ENCODE data around the gene LHPP.

DNA sequence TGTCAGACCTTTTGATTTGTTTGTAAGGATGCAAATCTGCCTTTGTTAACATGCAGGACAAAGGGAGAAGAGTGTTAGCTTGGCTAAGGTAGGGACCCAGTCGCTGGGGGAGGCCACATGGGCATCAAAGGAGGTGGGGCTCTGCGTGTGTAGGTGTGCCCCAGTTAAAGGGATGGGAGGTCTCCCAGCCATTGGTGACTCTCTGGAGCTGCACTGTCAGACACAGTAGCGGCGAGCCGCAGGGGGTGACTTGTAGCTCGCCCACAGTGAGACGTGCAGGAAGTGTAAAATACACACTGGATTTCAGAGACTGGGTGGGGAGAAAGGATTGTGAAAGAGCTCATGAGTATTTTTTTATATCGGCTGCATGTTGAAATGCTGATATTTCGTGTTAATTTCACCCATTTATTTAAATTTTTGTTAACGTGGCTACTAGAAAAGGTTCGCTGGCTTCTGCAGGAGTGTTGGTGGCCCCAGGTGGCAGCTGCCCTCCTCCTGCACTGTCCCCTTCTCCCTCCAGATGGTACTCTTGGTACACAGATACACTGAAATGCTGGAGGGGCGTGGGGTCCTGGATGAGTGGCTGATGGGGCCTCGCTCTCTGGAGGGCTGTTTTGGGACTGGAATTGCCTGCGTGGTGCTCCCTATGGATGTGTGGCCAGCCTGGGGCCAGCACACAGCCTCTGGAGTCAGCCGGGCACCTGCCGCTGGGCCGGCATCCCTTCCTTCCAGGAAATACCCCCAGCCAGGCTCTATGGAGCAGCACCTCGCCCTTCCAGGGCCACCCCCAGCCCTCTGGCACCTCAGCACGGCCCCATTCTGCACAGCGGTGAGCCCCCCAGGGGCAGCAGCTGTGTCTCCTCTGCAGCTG lies 59.2 kb downstream of the LHPP start:
- TF ChIP-seq CSRNP3 (CRISPR knock-in tag; IDR thresholded peaks at IDR 0.05) (no peak), ZFP30 (CRISPR knock-in tag; IDR thresholded peaks at IDR 0.05) (no peak), OSR1 (CRISPR knock-in tag; IDR thresholded peaks at IDR 0.05) (no peak), ZNF8 (CRISPR knock-in tag; IDR thresholded peaks at IDR 0.05) (no peak), TCF4 (CRISPR knock-in tag; IDR thresholded peaks at IDR 0.05; ENCODE audit: borderline replicate concordance) (no peak), ZFP3 (CRISPR knock-in tag; IDR thresholded peaks at IDR 0.05) (no peak), CSDC2 (CRISPR knock-in tag; IDR thresholded peaks at IDR 0.05) (no peak), RARB (CRISPR knock-in tag; IDR thresholded peaks at IDR 0.05) (no peak), POU6F1 (CRISPR knock-in tag; IDR thresholded peaks at IDR 0.05; ENCODE audit: borderline replicate concordance, low read depth) (no peak)

Measured in SK-N-SH treated with all-trans-retinoic acid at 6 μM for 48 hours (cell line).